H1 (cell line): ENCODE data around the gene RIT2. TPM values are rescaled to one million over a fixed set of nuclear protein-coding genes. Genes with fewer than 3 reads are reported as not detected.
A peak's percentile ranks its signal among the peaks of the same experiment; 100 is the strongest.

Experiments
- CTCF ChIA-PET: fragments of 300-600 bp; sonication (Branson Sonifier 250); formaldehyde crosslinking; loops from one replicate; lab custom pipeline; 2021; ENCODE audit not compliant: partially characterized antibody; lab: Charles Lee
- POLR2A ChIA-PET: fragments of 300-600 bp; sonication (Branson Sonifier 250); formaldehyde crosslinking; loops from one replicate; lab custom pipeline; 2021; ENCODE audit warnings: inconsistent platforms; ENCODE audit not compliant: partially characterized antibody; lab: Charles Lee
- DNase-seq, 2 experiments: peaks; one replicate each; pipeline versions ENCODE4 v3.0.0 to v3.0.0-alpha.2; 2010 to 2022; ENCODE audit warnings: low spot score in 2 of 2, low read depth in 1 of 2, mixed read lengths in 1 of 2
- FAIRE-seq: peaks from 2 replicates; lab custom pipeline; 2011; peaks lifted over from hg19 to GRCh38; lab: Jason Lieb, UNC
- H2AFZ ChIP-seq: 2 replicates; pipeline ENCODE4 v1.8.1; 2012; ENCODE audit warnings: low read length, inconsistent platforms
- H2AK5ac ChIP-seq: 2 replicates; pipeline ENCODE4 v1.6.1; 2013; ENCODE audit warnings: low read depth, low read length
- H2BK120ac ChIP-seq: replicated peaks from 2 replicates; pipeline ENCODE3; 2013; ENCODE audit warnings: low read depth, low read length, inconsistent platforms
- H2BK12ac ChIP-seq: 2 replicates; pipeline ENCODE4 v1.6.1; 2013; ENCODE audit warnings: low read depth, low read length
- H2BK15ac ChIP-seq: 2 replicates; pipeline ENCODE4 v1.6.1; 2013; ENCODE audit warnings: low read length
- H2BK20ac ChIP-seq: 2 replicates; pipeline ENCODE4 v1.6.1; 2013; ENCODE audit warnings: low read length
- H2BK5ac ChIP-seq: 2 replicates; pipeline ENCODE4 v1.6.1; 2013; ENCODE audit warnings: low read depth, low read length
- H3K14ac ChIP-seq: 2 replicates; pipeline ENCODE4 v1.6.1; 2013; ENCODE audit warnings: inconsistent platforms; ENCODE audit not compliant: insufficient read length
- H3K18ac ChIP-seq: 2 replicates; pipeline ENCODE4 v1.6.1; 2013; ENCODE audit warnings: low read length; ENCODE audit errors: extremely low read depth
- H3K23ac ChIP-seq: 2 replicates; pipeline ENCODE4 v1.6.1; 2013; ENCODE audit warnings: inconsistent platforms; ENCODE audit not compliant: insufficient read length
- H3K23me2 ChIP-seq: 2 replicates; pipeline ENCODE4 v1.6.1; 2013; ENCODE audit warnings: low read depth, low read length
- H3K27ac ChIP-seq: 2 replicates; pipeline ENCODE4 v1.6.1; 2011; ENCODE audit warnings: low read depth, low read length, inconsistent platforms
- H3K27me3 ChIP-seq, 4 experiments: replicated peaks in 1 of 4; 1 replicate in 1 of 4; 2 replicates in 3 of 4; pipeline versions ENCODE4 v1.6.1 to v1.8.1; 2011 to 2013; ENCODE audit warnings: low read length in 3 of 4, mild to moderate bottlenecking in 3 of 4, inconsistent platforms in 2 of 4, mixed read lengths in 2 of 4, moderate library complexity in 1 of 4; ENCODE audit not compliant: control insufficient read depth in 3 of 4, insufficient read depth in 3 of 4; ENCODE audit errors: extremely low read depth in 1 of 4
- H3K36me3 ChIP-seq, 4 experiments: 2 replicates each; pipeline versions ENCODE4 v1.6.1 to v1.8.1; 2011 to 2013; ENCODE audit warnings: mild to moderate bottlenecking in 4 of 4, low read length in 3 of 4, moderate library complexity in 2 of 4, control low read depth in 1 of 4, inconsistent platforms in 1 of 4; ENCODE audit not compliant: insufficient read depth in 4 of 4, control insufficient read depth in 2 of 4
- H3K4ac ChIP-seq: replicated peaks from 2 replicates; pipeline ENCODE3; 2013; ENCODE audit warnings: low read length, low read depth, mixed read lengths, inconsistent platforms; ENCODE audit not compliant: insufficient read length
- H3K4me1 ChIP-seq, 4 experiments: replicated peaks in 1 of 4; 1 replicate in 1 of 4; 2 replicates in 3 of 4; pipeline versions ENCODE4 v1.6.1 to v1.8.1; 2011 to 2013; ENCODE audit warnings: low read length in 3 of 4, inconsistent platforms in 2 of 4, mixed read lengths in 1 of 4; ENCODE audit not compliant: insufficient read depth in 4 of 4, control insufficient read depth in 3 of 4
- H3K4me2 ChIP-seq, 2 experiments: 2 replicates each; pipeline versions ENCODE4 v1.6.1 to v1.8.1; 2011 to 2013; ENCODE audit warnings: low read depth in 2 of 2, low read length in 2 of 2, control low read depth in 1 of 2, inconsistent platforms in 1 of 2, mild to moderate bottlenecking in 1 of 2; ENCODE audit not compliant: insufficient read depth in 1 of 2
- H3K4me3 ChIP-seq, 4 experiments: fragments of 200-600, 300-600 bp in 1 of 4; sonication (generic), shearing (Covaris generic), sonication (Bioruptor Twin) in 1 of 4; 2 replicates each; pipeline versions ENCODE4 v1.5.1 to v1.8.1; 2011 to 2016; ENCODE audit warnings: low read length in 4 of 4, low read depth in 3 of 4, control low read depth in 2 of 4, inconsistent platforms in 2 of 4, mild to moderate bottlenecking in 2 of 4, mixed read lengths in 1 of 4, moderate library complexity in 1 of 4; ENCODE audit not compliant: insufficient read depth in 2 of 4; ENCODE audit errors: extremely low read depth in 1 of 4
- H3K56ac ChIP-seq: replicated peaks from 2 replicates; pipeline ENCODE3; 2013; ENCODE audit warnings: low read depth, mild to moderate bottlenecking, mixed read lengths, low read length, inconsistent platforms; ENCODE audit not compliant: insufficient read length
- H3K79me1 ChIP-seq: 2 replicates; pipeline ENCODE4 v1.6.1; 2013; ENCODE audit warnings: low read depth, low read length, control low read depth
- H3K79me2 ChIP-seq, 2 experiments: 2 replicates each; pipeline versions ENCODE4 v1.6.1 to v1.8.1; 2012 to 2013; ENCODE audit warnings: low read length in 2 of 2, mild to moderate bottlenecking in 2 of 2, inconsistent platforms in 1 of 2; ENCODE audit not compliant: insufficient read depth in 2 of 2, control insufficient read depth in 1 of 2
- H3K9ac ChIP-seq, 4 experiments: replicated peaks in 1 of 4; 1 replicate in 1 of 4; 2 replicates in 3 of 4; pipeline versions ENCODE4 v1.6.1 to v1.8.1; 2011 to 2013; ENCODE audit warnings: low read depth in 3 of 4, low read length in 3 of 4, control low read depth in 2 of 4, mild to moderate bottlenecking in 2 of 4, moderate library complexity in 2 of 4, inconsistent platforms in 1 of 4; ENCODE audit errors: extremely low read depth in 1 of 4
- H3K9me3 ChIP-seq, 2 experiments: 2 replicates each; pipeline versions ENCODE4 v1.6.1 to v1.8.1; 2012 to 2013; ENCODE audit warnings: mild to moderate bottlenecking in 2 of 2, moderate library complexity in 2 of 2, control low read depth in 1 of 2, inconsistent platforms in 1 of 2, low read depth in 1 of 2, low read length in 1 of 2, mixed read lengths in 1 of 2; ENCODE audit not compliant: insufficient read depth in 2 of 2
- H4K20me1 ChIP-seq, 2 experiments: replicated peaks in 1 of 2; 2 replicates each; pipeline versions ENCODE3 to v1.8.1; 2011 to 2013; ENCODE audit warnings: inconsistent platforms in 2 of 2, low read length in 2 of 2, mild to moderate bottlenecking in 1 of 2; ENCODE audit not compliant: insufficient read depth in 2 of 2, control insufficient read depth in 1 of 2
- H4K5ac ChIP-seq: 2 replicates; pipeline ENCODE4 v1.6.1; 2013; ENCODE audit warnings: low read length, low read depth, mixed read lengths, inconsistent platforms; ENCODE audit not compliant: insufficient read length
- H4K8ac ChIP-seq: 2 replicates; pipeline ENCODE4 v1.8.0; 2013; ENCODE audit warnings: mild to moderate bottlenecking, moderate library complexity, low read length, inconsistent platforms; ENCODE audit not compliant: insufficient read depth; ENCODE audit errors: extremely low read depth
- H4K91ac ChIP-seq: replicated peaks from 2 replicates; pipeline ENCODE3; 2013; ENCODE audit warnings: low read length, mixed read lengths, inconsistent platforms; ENCODE audit not compliant: insufficient read length
- ASH2L ChIP-seq: fragments of 200-600, 300-600 bp; sonication (generic); IDR thresholded peaks from one replicate; pipeline ENCODE4 v1.7.1; 2017; ENCODE audit warnings: low read length
- CBX5 ChIP-seq: fragments of 300-800, 300-1000 bp; sonication (generic); IDR thresholded peaks from 2 replicates; pipeline ENCODE4 v1.7.1; 2016; ENCODE audit warnings: antibody characterized with exemption, low read length, low read depth
- CTCF ChIP-seq, 3 experiments: IDR thresholded peaks; 1 replicate in 2 of 3; 2 replicates in 1 of 3; pipeline versions ENCODE4 v1.5.1 to v1.6.1; 2011; ENCODE audit warnings: low read length in 3 of 3, mild to moderate bottlenecking in 3 of 3, inconsistent platforms in 2 of 3, low read depth in 1 of 3, moderate library complexity in 1 of 3; ENCODE audit not compliant: insufficient read depth in 1 of 3; ENCODE audit errors: control extremely low read depth in 1 of 3
- E2F6 ChIP-seq: IDR thresholded peaks from 2 replicates; pipeline ENCODE4 v1.6.1; 2012; ENCODE audit warnings: inconsistent platforms
- EP300 ChIP-seq, 2 experiments: IDR thresholded peaks; 1 replicate in 1 of 2; 2 replicates in 1 of 2; pipeline ENCODE4 v1.6.1; 2011 to 2012; ENCODE audit warnings: low read depth in 2 of 2, low read length in 2 of 2, mild to moderate bottlenecking in 2 of 2, borderline replicate concordance in 1 of 2, inconsistent platforms in 1 of 2, moderate library complexity in 1 of 2
- HDAC2 ChIP-seq, 2 experiments: fragments of 300-600 bp in 1 of 2; sonication (generic) in 1 of 2; IDR thresholded peaks; 2 replicates each; pipeline ENCODE4 v1.6.1; 2011 to 2012; ENCODE audit warnings: low read depth in 2 of 2, low read length in 2 of 2, mild to moderate bottlenecking in 2 of 2, moderate library complexity in 2 of 2, borderline replicate concordance in 1 of 2, inconsistent platforms in 1 of 2
- KDM4A ChIP-seq: IDR thresholded peaks from one replicate; pipeline ENCODE4 v1.7.1; 2012; ENCODE audit warnings: low read depth, mild to moderate bottlenecking, moderate library complexity, low read length, inconsistent platforms; ENCODE audit not compliant: severe bottlenecking
- SIN3A ChIP-seq, 2 experiments: IDR thresholded peaks in 1 of 2; conservative IDR thresholded peaks in 1 of 2; 2 replicates each; pipeline ENCODE4 v1.6.1; 2011 to 2012; ENCODE audit warnings: low read length in 2 of 2, improper control_type of control experiment in 1 of 2, low read depth in 1 of 2, mild to moderate bottlenecking in 1 of 2
- ZNF274 ChIP-seq: IDR thresholded peaks from 2 replicates; pipeline ENCODE4 v1.7.0; 2012; ENCODE audit warnings: low read length, borderline replicate concordance; ENCODE audit errors: extremely low read depth
- WGBS, 2 experiments: shearing (Covaris generic) in 1 of 2; methylation state at CpG; one replicate each; pipeline versions ENCODE4 v1.1.6 to v1.1.7; 2013 to 2015; ENCODE audit warnings: low lambda C conversion rate in 2 of 2, mixed read lengths in 2 of 2, inconsistent platforms in 1 of 2, low coverage in 1 of 2, missing lambda C conversion rate in 1 of 2; ENCODE audit not compliant: insufficient replicate concordance in 2 of 2, insufficient coverage in 1 of 2, insufficient read length in 1 of 2; ENCODE audit errors: extremely low coverage in 1 of 2, missing lambda C conversion rate in 1 of 2; 5-methylcytosine and 5-hydroxymethylcytosine counted together
- polyA plus RNA-seq, 7 experiments: library from polyadenylated mRNA; depleted of rRNA in 3 of 7; stranded (reverse) in 5 of 7; unstranded in 2 of 7; fragments of >200 nt in 5 of 7; fragments of 200-250 nt in 2 of 7; gene quantifications; 1 replicate in 5 of 7; 2 replicates in 1 of 7; 4 replicates in 1 of 7; pipeline versions ENCODE4 v1.2.1 to v1.2.3, GENCODE V29; 2011 to 2013; ENCODE audit warnings: missing spikeins in 2 of 7, mixed read lengths in 2 of 7
- total RNA-seq: library from RNA; stranded (reverse); fragmentation: NEBNext Ultra II Directional; extraction: Animal tissue kit (Norgen Biotek cat#: 25700); gene quantifications from 2 replicates; pipeline ENCODE4 v1.2.1, GENCODE V29; 2021

The RIT2 gene
- total and polyA plus RNA-seq, 2 of the 8 experiments (the other 6 are each of a cell fraction or from before 2014, with no cell fraction given): 0.67 to 3.2 TPM

GRCh38 chr18:42838546-42839145, 276.8 kb downstream of the RIT2 start:
- no peak overlapping the region for H3K56ac ChIP-seq
- H4K20me1 ChIP-seq: no peaks in the 10 kb centered on the region
- ChIA-PET POLR2A (no interaction called here), CTCF (no interaction called here)
- FAIRE-seq (no peak), DNase-seq (no peak)
- H3K79me1 ChIP-seq: no peaks in the 10 kb centered on the region
- no peak overlapping the region for H4K91ac ChIP-seq
- H3K79me2 ChIP-seq: no peaks in the 10 kb centered on the region
- no peak overlapping the region for H2AFZ ChIP-seq
- H4K5ac ChIP-seq: no peak overlapping the region
- H3K4ac ChIP-seq: no peak overlapping the region
- H3K9ac ChIP-seq: no peak overlapping the region
- H3K27me3 ChIP-seq: no peaks in the 10 kb centered on the region
- no peak overlapping the region for H2BK15ac ChIP-seq
- no peak overlapping the region for H2BK12ac ChIP-seq
- no peaks in the 10 kb centered on the region for H3K23me2 ChIP-seq
- no peaks in the 10 kb centered on the region for H3K4me1 ChIP-seq
- WGBS, 2 experiments: 89% methylated on average over 5 of the region's 5 CpGs; no CpG with 5 or more reads in 1 of the 2 experiments
- H3K23ac ChIP-seq: no peak overlapping the region
- no peak overlapping the region for H2AK5ac ChIP-seq
- H3K9me3 ChIP-seq: no peaks in the 10 kb centered on the region
- no peak overlapping the region for H4K8ac ChIP-seq
- no peak overlapping the region for H3K14ac ChIP-seq
- no peak overlapping the region for H3K27ac ChIP-seq
- H3K4me3 ChIP-seq: no peak overlapping the region
- no peak overlapping the region for H2BK5ac ChIP-seq
- H2BK120ac ChIP-seq: no peak overlapping the region
- H3K18ac ChIP-seq: no peak overlapping the region
- H3K36me3 ChIP-seq: no peaks in the 10 kb centered on the region
- no peak overlapping the region for H3K4me2 ChIP-seq
- H2BK20ac ChIP-seq: 0 out of 2 replicates have a peak overlapping the region, but pooled peaks have one; percentile 34
- TF ChIP-seq EP300 (IDR thresholded peaks at IDR 0.05; ENCODE audit: borderline replicate concordance in 1 of 2, low read depth in 2 of 2, low read length in 2 of 2): no peak
- TF ChIP-seq CBX5: no peak
- TF ChIP-seq E2F6: no peak
- TF ChIP-seq HDAC2 (IDR thresholded peaks at IDR 0.05; ENCODE audit: borderline replicate concordance in 1 of 2, low read depth in 2 of 2, low read length in 2 of 2): no peak
- no peak for TF ChIP-seq ZNF274
- TF ChIP-seq CTCF (IDR thresholded peaks at IDR 0.05; ENCODE audit: control extremely low read depth in 1 of 3, insufficient read depth in 1 of 3, low read depth in 1 of 3, low read length in 3 of 3): no peak
- no peak for TF ChIP-seq SIN3A (conservative IDR thresholded peaks at IDR 0.05 in 1 of 2, IDR thresholded peaks at IDR 0.05 in 1 of 2; ENCODE audit: low read depth in 1 of 2, low read length in 2 of 2)
- TF ChIP-seq ASH2L: no peak
- no peak for TF ChIP-seq KDM4A
